ENCODE data around the gene SLC38A2. TPM values are rescaled to one million over a fixed set of nuclear protein-coding genes. Genes with fewer than 3 reads are reported as not detected.

The SLC38A2 gene
- 165 TPM for total RNA-seq
- long read RNA-seq, full-length matches to known transcripts: 50 of 74 reads
- long read RNA-seq, partial matches to known transcripts: 12 of 74 reads
- long read RNA-seq, other reads (novel, unspliced or antisense): 12 of 74 reads

- ATAC-seq (peak; percentile 94), DNase-seq (peak; percentile 99)
- intact Hi-C loops (cut with micrococcal nuclease): no loop called here
Observed at GRCh38 chr12:46372544-46373300, at the start of gene SLC38A2. SLC38A2 (minus strand) TSS chr12:46372773; CDS start chr12:46371293, 1,480 bp downstream.

- no peak for ATAC-seq
- intact Hi-C loops (cut with micrococcal nuclease): no loop called here
Observed at GRCh38 chr12:46419675-46420074, 47.1 kb upstream of the SLC38A2 start.

GRCh38 chr12:46415552-46415951 is 43.0 kb upstream of the SLC38A2 start:
- intact Hi-C loops (cut with micrococcal nuclease): no loop called here

More at GRCh38 chr12:46419675-46420074, 47.1 kb upstream of the SLC38A2 start:
- no peak for DNase-seq

GRCh38 chr12:46414591-46415268 is 42.2 kb upstream of the SLC38A2 start:
- DNase-seq: no peak
- intact Hi-C loops (cut with micrococcal nuclease): no loop called here
- ATAC-seq: no peak

More at GRCh38 chr12:46415552-46415951, 43.0 kb upstream of the SLC38A2 start:
- ATAC-seq (peak; percentile 68), DNase-seq (no peak)

GRCh38 chr12:46413368-46413767 is 40.8 kb upstream of the SLC38A2 start:
- ATAC-seq (no peak), DNase-seq (no peak)
- intact Hi-C loops (cut with micrococcal nuclease): no loop called here

GRCh38 chr12:46412857-46413256 is 40.3 kb upstream of the SLC38A2 start:
- no peak for ATAC-seq
- intact Hi-C loops (cut with micrococcal nuclease): no loop called here
- no peak for DNase-seq

GRCh38 chr12:46410495-46410894 is 37.9 kb upstream of the SLC38A2 start:
- ATAC-seq (peak; percentile 89), DNase-seq (no peak)
- intact Hi-C loops (cut with micrococcal nuclease): no loop called here

GRCh38 chr12:46409974-46410373 is 37.4 kb upstream of the SLC38A2 start:
- ATAC-seq: no peak
- DNase-seq: no peak
- intact Hi-C loops (cut with micrococcal nuclease): no loop called here

GRCh38 chr12:46409342-46409741 is 36.8 kb upstream of the SLC38A2 start:
- ATAC-seq (peak; percentile 44), DNase-seq (no peak)
- intact Hi-C loops (cut with micrococcal nuclease): no loop called here

GRCh38 chr12:46408441-46408840 is 35.9 kb upstream of the SLC38A2 start:
- ATAC-seq: no peak
- intact Hi-C loops (cut with micrococcal nuclease): no loop called here
- no peak for DNase-seq

GRCh38 chr12:46407361-46407760 is 34.8 kb upstream of the SLC38A2 start:
- DNase-seq (no peak), ATAC-seq (no peak)
- intact Hi-C loops (cut with micrococcal nuclease): no loop called here

GRCh38 chr12:46406352-46407027 is 33.9 kb upstream of the SLC38A2 start:
- intact Hi-C loops (cut with micrococcal nuclease): no loop called here

GRCh38 chr12:46404733-46405132 is 32.2 kb upstream of the SLC38A2 start:
- intact Hi-C loops (cut with micrococcal nuclease): no loop called here
- no peak for DNase-seq
- no peak for ATAC-seq

More at GRCh38 chr12:46406352-46407027, 33.9 kb upstream of the SLC38A2 start:
- DNase-seq: no peak
- no peak for ATAC-seq

- intact Hi-C loops (cut with micrococcal nuclease): no loop called here
- ATAC-seq (no peak), DNase-seq (no peak)
Observed at GRCh38 chr12:46404225-46404631, 31.7 kb upstream of the SLC38A2 start.

- ATAC-seq (no peak), DNase-seq (no peak)
- intact Hi-C loops (cut with micrococcal nuclease): no loop called here
Observed at GRCh38 chr12:46403719-46404070, 31.1 kb upstream of the SLC38A2 start.

- DNase-seq: no peak
- intact Hi-C loops (cut with micrococcal nuclease): no loop called here
- ATAC-seq: peak; percentile 23
Observed at GRCh38 chr12:46402941-46403718, 30.6 kb upstream of the SLC38A2 start.

- no peak for DNase-seq
- peak; percentile 42 for ATAC-seq
- intact Hi-C loops (cut with micrococcal nuclease): no loop called here
Observed at GRCh38 chr12:46402451-46402850, 29.9 kb upstream of the SLC38A2 start.

- ATAC-seq: peak; percentile 42
- intact Hi-C loops (cut with micrococcal nuclease): no loop called here
- peak; percentile 58 for DNase-seq
Observed at GRCh38 chr12:46401662-46402061, 29.1 kb upstream of the SLC38A2 start.

- DNase-seq: no peak
- ATAC-seq: no peak
- intact Hi-C loops (cut with micrococcal nuclease): no loop called here
Observed at GRCh38 chr12:46400406-46400805, 27.8 kb upstream of the SLC38A2 start.
